Keratinocyte (primary cell): ENCODE results near the gene EGFR. TPM values are rescaled to one million over a fixed set of nuclear protein-coding genes. Genes with fewer than 3 reads are reported as not detected.
A peak's percentile ranks its signal among the peaks of the same experiment; 100 is the strongest.

Experiments used
- DNase-seq: peaks from one replicate; pipeline ENCODE4 v3.0.0-alpha.2; 2011; ENCODE audit warnings: low read depth, missing footprints, low spot score
- FAIRE-seq: peaks from 2 replicates; lab custom pipeline; 2011; peaks lifted over from hg19 to GRCh38; lab: Jason Lieb, UNC
- H2AFZ ChIP-seq: 2 replicates; pipeline ENCODE4 v1.6.0; 2012; ENCODE audit warnings: low read length, control low read depth, inconsistent platforms; ENCODE audit not compliant: control insufficient read depth
- H3K27ac ChIP-seq: 2 replicates; pipeline ENCODE4 v1.5.1; 2011; ENCODE audit warnings: low read length; ENCODE audit not compliant: control insufficient read depth, insufficient read depth
- H3K27me3 ChIP-seq: 3 replicates; pipeline ENCODE4 v1.6.0; 2011; ENCODE audit warnings: low read length; ENCODE audit not compliant: control insufficient read depth, insufficient read depth; ENCODE audit errors: extremely low read depth
- H3K36me3 ChIP-seq, 2 experiments: 2 replicates in 1 of 2; 3 replicates in 1 of 2; pipeline ENCODE4 v1.5.1; 2011; ENCODE audit warnings: low read length in 2 of 2, mild to moderate bottlenecking in 1 of 2; ENCODE audit not compliant: control insufficient read depth in 2 of 2, insufficient read depth in 2 of 2; ENCODE audit errors: extremely low read depth in 1 of 2
- H3K4me1 ChIP-seq: 3 replicates; pipeline ENCODE4 v1.5.1; 2011; ENCODE audit warnings: low read length; ENCODE audit not compliant: control insufficient read depth, insufficient read depth; ENCODE audit errors: extremely low read depth
- H3K4me2 ChIP-seq: 3 replicates; pipeline ENCODE4 v1.6.0; 2011; ENCODE audit warnings: low read depth, low read length; ENCODE audit not compliant: control insufficient read depth, insufficient read depth; ENCODE audit errors: extremely low read depth
- H3K4me3 ChIP-seq, 3 experiments: fragments of 200-600 bp in 1 of 3; sonication (generic) in 1 of 3; 2 replicates in 2 of 3; 3 replicates in 1 of 3; pipeline ENCODE4 v1.5.1; 2011 to 2016; ENCODE audit warnings: low read length in 3 of 3, mild to moderate bottlenecking in 3 of 3, control low read depth in 2 of 3, inconsistent platforms in 1 of 3, low read depth in 1 of 3, mixed read lengths in 1 of 3, mixed run types in 1 of 3, moderate library complexity in 1 of 3; ENCODE audit not compliant: control insufficient read depth in 2 of 3, insufficient read depth in 2 of 3; ENCODE audit errors: extremely low read depth in 1 of 3
- H3K79me2 ChIP-seq: 2 replicates; pipeline ENCODE4 v1.6.0; 2012; ENCODE audit warnings: low read length; ENCODE audit not compliant: control insufficient read depth, insufficient read depth
- H3K9ac ChIP-seq: 3 replicates; pipeline ENCODE4 v1.6.0; 2011; ENCODE audit warnings: low read length; ENCODE audit not compliant: control insufficient read depth, insufficient read depth; ENCODE audit errors: extremely low read depth
- H3K9me1 ChIP-seq: 3 replicates; pipeline ENCODE4 v1.6.0; 2011; ENCODE audit warnings: low read length; ENCODE audit not compliant: control insufficient read depth, insufficient read depth; ENCODE audit errors: extremely low read depth
- H3K9me3 ChIP-seq: 2 replicates; pipeline ENCODE4 v1.5.1; 2012; ENCODE audit warnings: low read depth, low read length; ENCODE audit not compliant: control insufficient read depth
- H4K20me1 ChIP-seq: 3 replicates; pipeline ENCODE4 v1.6.0; 2011; ENCODE audit warnings: low read length; ENCODE audit not compliant: control insufficient read depth, insufficient read depth; ENCODE audit errors: extremely low read depth
- CTCF ChIP-seq, 3 experiments: IDR thresholded peaks in 1 of 3; conservative IDR thresholded peaks in 1 of 3; optimal IDR thresholded peaks in 1 of 3; 2 replicates in 2 of 3; 3 replicates in 1 of 3; pipeline versions ENCODE3 to v1.5.1; 2011; ENCODE audit warnings: low read length in 3 of 3, mild to moderate bottlenecking in 3 of 3, moderate library complexity in 2 of 3, control low read depth in 1 of 3, inconsistent platforms in 1 of 3; ENCODE audit not compliant: insufficient read depth in 2 of 3; ENCODE audit errors: extremely low read depth in 1 of 3
- EZH2 ChIP-seq: IDR thresholded peaks from one replicate; pipeline ENCODE4 v1.6.1; 2012; ENCODE audit warnings: inconsistent platforms, mild to moderate bottlenecking, low read length, moderate library complexity
- dilution Hi-C: fragments of 300-500 bp; cut with MboI; formaldehyde crosslinking; loops from one replicate; pipeline ENCODE4 v1.7.0; 2020; ENCODE audit warnings: low sequenced_read_pairs; ENCODE audit not compliant: extremely low pct_ligation_motif_present
- polyA plus RNA-seq, 5 experiments: library from polyadenylated mRNA; depleted of rRNA in 3 of 5; stranded (reverse) in 3 of 5; stranded (forward) in 1 of 5; unstranded in 1 of 5; fragments of >200 nt; gene quantifications; 1 replicate in 1 of 5; 2 replicates in 3 of 5; 3 replicates in 1 of 5; pipeline versions ENCODE4 v1.2.1 to v1.2.3, GENCODE V29; 2011 to 2012; ENCODE audit warnings: missing spikeins in 2 of 5, low read depth in 1 of 5, low replicate concordance in 1 of 5

EGFR gene
- polyA plus RNA-seq, 1 donor (not counting 4 experiments of a cell fraction or from before 2014, with no cell fraction given), result 120 TPM

GRCh38 chr7:55036950-55037736, 18.3 kb downstream of the EGFR start:
- Histone ChIP-seq H3K9me3 (no peaks in the 10 kb centered on the region), H3K27me3 (no peaks in the 10 kb centered on the region), H3K79me2 (peaks cover 96% of the 10 kb centered on the region), H3K4me3 (no peak overlapping the region), H3K9me1 (peaks cover 13% of the 10 kb centered on the region), H4K20me1 (peaks cover 58% of the 10 kb centered on the region), H3K4me2 (no peak overlapping the region), H3K4me1 (peaks cover 42% of the 10 kb centered on the region), H3K9ac (no peak overlapping the region), H3K36me3 (peaks cover 16 to 42% of the 10 kb centered on the region in 2 experiments), H2AFZ (no peak overlapping the region), H3K27ac (no peak overlapping the region)
- FAIRE-seq (peak; percentile 29), DNase-seq (no peak)
- dilution Hi-C loops, result no loop called here
- no peak for TF ChIP-seq CTCF (optimal IDR thresholded peaks at IDR 0.05 in 1 of 3, IDR thresholded peaks at IDR 0.05 in 1 of 3, conservative IDR thresholded peaks at IDR 0.05 in 1 of 3; ENCODE audit: extremely low read depth in 1 of 3, insufficient read depth in 2 of 3, low read length in 3 of 3)
- no peak for TF ChIP-seq EZH2

DNA sequence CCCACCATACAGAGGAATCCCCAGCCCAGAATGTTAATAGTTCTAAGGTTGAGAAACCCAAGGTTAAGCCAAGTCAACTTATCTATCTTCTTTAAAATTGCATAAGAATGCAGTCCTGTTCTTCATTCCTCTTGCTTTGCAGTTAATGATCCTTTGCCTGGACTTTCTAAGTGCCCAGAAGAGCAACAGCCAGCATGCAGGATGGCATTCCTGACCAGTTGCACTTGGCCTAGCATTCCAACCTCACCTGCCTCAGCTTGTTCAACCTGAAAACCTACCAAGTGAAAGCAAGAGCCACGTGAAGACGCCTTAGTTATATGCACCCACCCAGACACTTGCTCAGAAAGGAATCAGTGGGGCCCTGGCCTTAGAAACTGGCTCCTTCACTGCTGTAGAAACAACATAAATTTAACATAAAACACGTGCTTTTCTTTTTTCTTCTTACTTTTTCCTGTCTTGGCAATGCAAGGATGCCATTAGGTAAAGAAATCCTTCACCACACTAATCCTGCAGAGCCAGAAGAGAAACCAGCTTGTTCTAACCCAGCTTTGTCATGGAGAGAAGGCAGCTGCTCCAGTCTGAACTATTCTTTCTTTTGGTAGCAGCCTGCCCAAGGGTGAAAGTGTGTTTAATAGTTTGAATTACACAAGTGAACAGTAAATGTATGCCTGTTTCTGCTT, 25.0 kb downstream of the EGFR start:
- Histone ChIP-seq H2AFZ (no peak overlapping the region), H3K9me1 (peaks cover 2% of the 10 kb centered on the region), H3K79me2 (peaks cover 99% of the 10 kb centered on the region), H3K4me1 (peaks cover 60% of the 10 kb centered on the region), H3K36me3 (peaks cover 13 to 47% of the 10 kb centered on the region in 2 experiments), H3K9me3 (no peaks in the 10 kb centered on the region), H4K20me1 (peaks cover 36% of the 10 kb centered on the region), H3K27me3 (no peaks in the 10 kb centered on the region), H3K27ac (peak overlapping the region; percentile 23), H3K4me3 (no peak overlapping the region), H3K4me2 (peak overlapping the region; percentile 58), H3K9ac (peak overlapping the region; percentile 3)
- dilution Hi-C loops, result no loop called here
- TF ChIP-seq CTCF (optimal IDR thresholded peaks at IDR 0.05 in 1 of 3, IDR thresholded peaks at IDR 0.05 in 1 of 3, conservative IDR thresholded peaks at IDR 0.05 in 1 of 3; ENCODE audit: extremely low read depth in 1 of 3, insufficient read depth in 2 of 3, low read length in 3 of 3) (no peak), EZH2 (no peak)
- FAIRE-seq (peak; percentile 99), DNase-seq (peak; percentile 75)
